ENCODE results near the gene AGAP1. TPM values are rescaled to one million over a fixed set of nuclear protein-coding genes. Genes with fewer than 3 reads are reported as not detected.

AGAP1 gene
- total RNA-seq, 4 donors from 2014 or later: 33.7 to 39.9 (median 35.6) TPM

DNA sequence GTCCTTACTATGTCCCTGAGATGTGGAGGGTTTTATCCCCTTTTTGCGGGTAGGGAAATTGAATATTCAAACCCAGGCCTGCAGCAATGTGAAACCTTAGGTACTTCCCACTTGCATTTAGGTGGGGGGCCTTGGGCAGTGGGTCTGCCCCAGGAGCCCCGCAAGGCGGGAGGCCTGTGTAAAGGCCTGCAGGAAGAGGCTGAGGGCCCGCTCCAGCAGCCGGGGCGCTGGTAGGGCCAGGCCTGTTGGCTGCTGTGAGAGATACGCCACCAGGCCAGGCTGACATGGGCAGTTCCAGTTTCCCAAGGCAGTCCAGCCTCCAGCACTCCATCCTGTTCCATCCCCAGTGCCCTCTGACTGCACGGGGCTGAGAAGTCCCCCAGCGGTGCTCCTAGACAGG is 610.1 kb downstream of the AGAP1 start:
- DNase-seq (ENCODE audit: low spot score in 2 of 2): no peak
- WGBS, 2 donors: 90 to 97% methylated on average over 8 to 9 of the region's 9 CpGs
- peaks cover 0 to 36% (median 0%) of the 10 kb centered on the region in 4 donors for H3K4me1 ChIP-seq
- H3K27me3 ChIP-seq: no peaks in the 10 kb centered on the region
- no peak overlapping the region for H3K4me3 ChIP-seq
- TF ChIP-seq EP300 (IDR thresholded peaks at IDR 0.05) (no peak), POLR2A (IDR thresholded peaks at IDR 0.05) (no peak)
- TF ChIP-seq, protein P1, sequence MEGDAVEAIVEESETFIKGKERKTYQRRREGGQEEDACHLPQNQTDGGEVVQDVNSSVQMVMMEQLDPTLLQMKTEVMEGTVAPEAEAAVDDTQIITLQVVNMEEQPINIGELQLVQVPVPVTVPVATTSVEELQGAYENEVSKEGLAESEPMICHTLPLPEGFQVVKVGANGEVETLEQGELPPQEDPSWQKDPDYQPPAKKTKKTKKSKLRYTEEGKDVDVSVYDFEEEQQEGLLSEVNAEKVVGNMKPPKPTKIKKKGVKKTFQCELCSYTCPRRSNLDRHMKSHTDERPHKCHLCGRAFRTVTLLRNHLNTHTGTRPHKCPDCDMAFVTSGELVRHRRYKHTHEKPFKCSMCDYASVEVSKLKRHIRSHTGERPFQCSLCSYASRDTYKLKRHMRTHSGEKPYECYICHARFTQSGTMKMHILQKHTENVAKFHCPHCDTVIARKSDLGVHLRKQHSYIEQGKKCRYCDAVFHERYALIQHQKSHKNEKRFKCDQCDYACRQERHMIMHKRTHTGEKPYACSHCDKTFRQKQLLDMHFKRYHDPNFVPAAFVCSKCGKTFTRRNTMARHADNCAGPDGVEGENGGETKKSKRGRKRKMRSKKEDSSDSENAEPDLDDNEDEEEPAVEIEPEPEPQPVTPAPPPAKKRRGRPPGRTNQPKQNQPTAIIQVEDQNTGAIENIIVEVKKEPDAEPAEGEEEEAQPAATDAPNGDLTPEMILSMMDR (IDR thresholded peaks at IDR 0.05): no peak
- peak overlapping the region in 1 of 4 donors; percentile 76 for H3K27ac ChIP-seq
- peaks cover 0 to 8% (median 0%) of the 10 kb centered on the region in 3 donors for H3K36me3 ChIP-seq
- H3K9me3 ChIP-seq: no peaks in the 10 kb centered on the region

DNA sequence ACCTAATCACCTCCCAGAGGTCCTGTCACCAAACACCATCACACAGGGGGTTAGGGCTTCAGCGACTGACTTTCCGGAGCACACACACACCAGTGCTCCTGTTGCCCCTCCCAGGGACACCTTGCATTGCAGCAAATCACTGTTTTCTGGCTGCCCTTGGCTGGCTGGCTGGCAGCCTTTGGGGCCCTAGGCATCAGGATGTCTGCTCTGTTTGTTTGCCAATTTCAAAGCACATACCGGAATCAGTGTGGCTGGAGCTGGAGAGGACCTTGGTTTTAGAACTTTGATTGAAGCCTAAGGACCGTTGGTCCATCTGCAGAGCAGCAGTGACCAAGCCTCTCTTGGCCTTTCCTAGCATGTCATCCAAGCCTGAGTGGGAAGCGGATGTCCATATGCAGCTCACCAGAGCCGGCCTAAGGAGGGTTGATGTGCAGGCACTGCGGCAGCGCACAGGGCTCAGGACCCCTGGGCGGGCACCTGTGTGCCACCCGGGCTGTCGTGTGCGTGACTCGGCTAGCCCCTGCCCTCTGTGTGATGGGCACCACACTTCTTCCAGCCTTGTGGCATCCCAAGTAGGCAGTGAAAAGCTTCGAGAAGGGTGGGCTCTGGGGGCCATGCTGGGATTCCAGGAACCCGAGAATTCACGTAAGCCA is 612.2 kb downstream of the AGAP1 start:
- TF ChIP-seq EP300 (IDR thresholded peaks at IDR 0.05) (no peak), POLR2A (IDR thresholded peaks at IDR 0.05) (no peak)
- TF ChIP-seq, protein P1 (IDR thresholded peaks at IDR 0.05): no peak
- WGBS, 2 donors: 94 to 95% methylated on average over 13 to 16 of the region's 16 CpGs

DNA sequence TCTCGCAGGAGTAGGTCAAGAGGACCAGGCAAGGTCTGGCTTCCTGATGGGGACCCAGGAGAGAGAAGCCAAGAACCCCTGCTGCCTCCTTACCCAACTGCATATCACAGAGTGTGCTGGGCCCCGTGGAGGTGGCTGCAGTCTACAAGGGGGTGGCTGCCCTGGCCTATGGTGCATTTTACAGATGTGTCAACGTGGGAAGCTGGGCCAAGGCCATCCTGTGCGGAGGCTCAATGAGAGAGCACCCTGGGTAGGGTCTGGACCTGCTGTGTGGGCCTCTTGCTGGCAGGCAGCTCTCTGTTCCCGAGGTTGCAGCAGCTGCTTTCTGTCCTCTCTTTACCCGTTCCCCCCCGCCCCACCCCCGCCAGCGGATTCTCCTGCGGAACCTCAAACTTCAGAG is 612.9 kb downstream of the AGAP1 start:
- H3K4me1 ChIP-seq: peaks cover 0 to 36% (median 0%) of the 10 kb centered on the region in 4 donors
- TF ChIP-seq, protein P1 (IDR thresholded peaks at IDR 0.05): no peak
- TF ChIP-seq POLR2A (IDR thresholded peaks at IDR 0.05) (no peak), EP300 (IDR thresholded peaks at IDR 0.05) (no peak)
- no peak for DNase-seq (ENCODE audit: low spot score in 2 of 2)
- no peak overlapping the region for H3K4me3 ChIP-seq
- 86 to 88% methylated on average over 9 to 10 of the region's 10 CpGs for WGBS, 2 donors
- no peaks in the 10 kb centered on the region for H3K36me3 ChIP-seq
- H3K27ac ChIP-seq: peak overlapping the region in 1 of 4 donors; percentile 15
- H3K27me3 ChIP-seq: no peaks in the 10 kb centered on the region
- no peaks in the 10 kb centered on the region for H3K9me3 ChIP-seq

More for the DNA sequence above, 612.2 kb downstream of the AGAP1 start:
- H3K27me3 ChIP-seq: no peaks in the 10 kb centered on the region
- no peaks in the 10 kb centered on the region for H3K9me3 ChIP-seq
- no peak overlapping the region for H3K27ac ChIP-seq
- no peak for DNase-seq (ENCODE audit: low spot score in 2 of 2)
- no peak overlapping the region for H3K4me3 ChIP-seq
- H3K36me3 ChIP-seq: peaks cover 0 to 6% (median 0%) of the 10 kb centered on the region in 3 donors
- H3K4me1 ChIP-seq: peaks cover 0 to 36% (median 0%) of the 10 kb centered on the region in 4 donors

DNA sequence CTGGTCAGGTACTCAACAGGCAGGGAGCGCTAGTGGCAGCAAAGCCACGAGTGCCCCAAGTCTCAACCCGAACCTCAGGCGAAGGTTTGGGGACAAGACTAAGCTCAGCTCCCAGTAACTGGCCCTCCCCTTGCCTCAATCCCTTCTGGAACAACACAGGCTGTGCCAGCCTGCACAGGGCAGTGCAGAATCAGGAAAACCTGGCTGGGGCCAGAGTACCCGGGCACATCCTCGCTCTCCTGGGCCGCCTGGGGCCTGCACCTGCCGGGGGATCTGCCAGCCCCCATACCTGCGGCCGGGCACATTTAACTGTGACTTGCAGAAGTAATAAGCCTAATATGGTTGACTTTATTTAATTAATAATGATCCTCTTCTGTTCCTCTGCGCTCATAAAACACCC is 613.7 kb downstream of the AGAP1 start:
- WGBS, 2 donors: 89 to 92% methylated on average over 9 to 11 of the region's 11 CpGs
- DNase-seq (ENCODE audit: low spot score in 2 of 2): no peak
- Histone ChIP-seq H3K4me1 (peaks cover 0 to 36% (median 0%) of the 10 kb centered on the region in 4 donors), H3K9me3 (no peaks in the 10 kb centered on the region), H3K27me3 (no peaks in the 10 kb centered on the region), H3K4me3 (no peak overlapping the region), H3K36me3 (no peaks in the 10 kb centered on the region), H3K27ac (peak overlapping the region in 1 of 4 donors; percentile 33)
- no peak for TF ChIP-seq POLR2A (IDR thresholded peaks at IDR 0.05)
- TF ChIP-seq EP300 (IDR thresholded peaks at IDR 0.05): no peak

DNA sequence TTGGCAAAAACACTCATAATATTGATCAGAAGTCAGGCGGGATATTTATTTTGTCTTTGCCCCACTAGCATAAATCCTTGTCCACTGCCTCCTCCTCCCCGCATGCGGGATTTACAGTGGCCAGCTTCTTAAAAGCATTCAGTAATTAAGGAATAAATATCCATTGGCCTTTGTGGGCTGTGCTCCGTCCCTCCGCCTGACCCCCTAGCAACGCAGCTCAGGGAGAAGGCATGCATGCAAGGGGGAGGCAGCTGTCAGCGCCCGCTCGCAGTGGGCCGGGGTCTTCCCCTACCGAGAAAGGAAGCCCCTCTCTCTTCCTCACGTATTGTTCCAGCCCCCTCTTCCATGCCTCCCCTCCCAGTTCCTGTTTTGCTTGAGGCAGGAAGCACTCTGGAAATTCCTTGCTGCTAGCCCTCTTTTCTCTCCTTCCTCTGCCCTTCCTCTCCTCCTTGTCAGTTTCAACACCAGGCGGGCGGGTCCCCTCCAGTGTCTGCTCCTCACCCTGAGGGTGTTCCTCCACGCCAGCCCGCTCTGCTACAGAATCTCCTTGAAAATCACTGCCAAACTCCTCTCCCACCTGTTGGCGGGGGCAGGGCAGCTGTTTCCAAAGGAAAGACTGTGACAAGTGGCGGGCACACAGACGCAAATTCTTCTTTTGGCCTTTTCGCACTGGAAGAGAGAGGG is 614.2 kb downstream of the AGAP1 start:
- TF ChIP-seq EP300 (IDR thresholded peaks at IDR 0.05): no peak
- TF ChIP-seq, protein P1 (IDR thresholded peaks at IDR 0.05): no peak
- TF ChIP-seq POLR2A (IDR thresholded peaks at IDR 0.05): no peak
- no peak for DNase-seq (ENCODE audit: low spot score in 2 of 2)
- Histone ChIP-seq H3K36me3 (no peaks in the 10 kb centered on the region), H3K27me3 (no peaks in the 10 kb centered on the region), H3K9me3 (no peaks in the 10 kb centered on the region), H3K4me1 (peaks cover 0 to 30% (median 0%) of the 10 kb centered on the region in 4 donors), H3K4me3 (no peak overlapping the region), H3K27ac (peak overlapping the region in 1 of 4 donors; percentile 33)
- WGBS, 2 donors: 40 to 42% methylated on average over 20 of the region's 20 CpGs
